Endodermal cell (in vitro differentiated cells): ENCODE data around the gene HTRA1. TPM values are rescaled to one million over a fixed set of nuclear protein-coding genes. Genes with fewer than 3 reads are reported as not detected.

ENCODE experiments used
- DNase-seq: peaks from one replicate; pipeline ENCODE4 v3.0.0-alpha.2; 2017
- H3K27ac ChIP-seq: 2 replicates; pipeline ENCODE4 v1.5.1; 2013; ENCODE audit warnings: mild to moderate bottlenecking, low read depth, low read length, moderate library complexity
- H3K27me3 ChIP-seq: 2 replicates; pipeline ENCODE4 v1.6.1; 2013; ENCODE audit warnings: mild to moderate bottlenecking, low read length, moderate library complexity; ENCODE audit not compliant: insufficient read depth, control insufficient read depth, poor library complexity, severe bottlenecking
- H3K36me3 ChIP-seq: 2 replicates; pipeline ENCODE4 v1.7.0; 2013; ENCODE audit warnings: mild to moderate bottlenecking, low read length, moderate library complexity; ENCODE audit not compliant: control insufficient read depth, insufficient read depth
- H3K4me1 ChIP-seq: one replicate; pipeline ENCODE4 v1.7.0; 2013; ENCODE audit warnings: low read length; ENCODE audit not compliant: control insufficient read depth, insufficient read depth
- H3K4me3 ChIP-seq: 2 replicates; pipeline ENCODE4 v1.5.1; 2013; ENCODE audit warnings: mild to moderate bottlenecking, low read length, moderate library complexity
- H3K9ac ChIP-seq: 2 replicates; pipeline ENCODE4 v1.6.1; 2013; ENCODE audit warnings: mild to moderate bottlenecking, low read length, moderate library complexity; ENCODE audit not compliant: poor library complexity, severe bottlenecking; ENCODE audit errors: extremely low read depth
- H3K9me3 ChIP-seq: 2 replicates; pipeline ENCODE4 v1.6.1; 2013; ENCODE audit warnings: mild to moderate bottlenecking, low read length, moderate library complexity; ENCODE audit not compliant: control insufficient read depth
- H3K27ac Mint-ChIP-seq: 2 replicates; pipeline ENCODE4 v1.8.0; 2020; ENCODE audit warnings: mixed read lengths
- H3K27me3 Mint-ChIP-seq: 2 replicates; pipeline ENCODE4 v1.8.0; 2021; ENCODE audit warnings: mild to moderate bottlenecking, mixed read lengths; ENCODE audit not compliant: insufficient read depth
- H3K36me3 Mint-ChIP-seq: 2 replicates; pipeline ENCODE4 v1.8.0; 2020; ENCODE audit warnings: low read depth, mixed read lengths
- H3K4me1 Mint-ChIP-seq: 2 replicates; pipeline ENCODE4 v1.8.0; 2020; ENCODE audit warnings: mixed read lengths
- H3K4me3 Mint-ChIP-seq: 2 replicates; pipeline ENCODE4 v1.8.0; 2020; ENCODE audit warnings: mild to moderate bottlenecking, moderate library complexity, mixed read lengths
- H3K9me3 Mint-ChIP-seq: 2 replicates; pipeline ENCODE4 v1.8.0; 2020; ENCODE audit warnings: mild to moderate bottlenecking, mixed read lengths
- WGBS, 2 experiments: methylation state at CpG; one replicate each; pipeline versions ENCODE4 v1.1.5 to v1.1.7; 2013; ENCODE audit warnings: missing lambda C conversion rate in 2 of 2, mixed read lengths in 1 of 2; ENCODE audit not compliant: insufficient coverage in 1 of 2, insufficient read length in 1 of 2; 5-methylcytosine and 5-hydroxymethylcytosine counted together
- total RNA-seq, 2 donors: library from RNA; stranded (reverse); fragmentation: NEBNext Ultra II Directional in 1 of 2; extraction: Animal tissue kit (Norgen Biotek cat#: 25700) in 1 of 2; gene quantifications; 2 replicates in 1 of 2; 3 replicates in 1 of 2; pipeline ENCODE4 v1.2.1, GENCODE V29; 2021
- TF ChIP-seq, protein P1 (sequence below): fragments of 200-600 bp; sonication (generic); conservative IDR thresholded peaks from 2 replicates; pipeline ENCODE4 v1.5.0; 2021; ENCODE audit warnings: antibody characterized with exemption, mild to moderate bottlenecking

HTRA1 gene
- total RNA-seq, 2 donors from 2014 or later = 1.7 to 3.1 TPM

DNA sequence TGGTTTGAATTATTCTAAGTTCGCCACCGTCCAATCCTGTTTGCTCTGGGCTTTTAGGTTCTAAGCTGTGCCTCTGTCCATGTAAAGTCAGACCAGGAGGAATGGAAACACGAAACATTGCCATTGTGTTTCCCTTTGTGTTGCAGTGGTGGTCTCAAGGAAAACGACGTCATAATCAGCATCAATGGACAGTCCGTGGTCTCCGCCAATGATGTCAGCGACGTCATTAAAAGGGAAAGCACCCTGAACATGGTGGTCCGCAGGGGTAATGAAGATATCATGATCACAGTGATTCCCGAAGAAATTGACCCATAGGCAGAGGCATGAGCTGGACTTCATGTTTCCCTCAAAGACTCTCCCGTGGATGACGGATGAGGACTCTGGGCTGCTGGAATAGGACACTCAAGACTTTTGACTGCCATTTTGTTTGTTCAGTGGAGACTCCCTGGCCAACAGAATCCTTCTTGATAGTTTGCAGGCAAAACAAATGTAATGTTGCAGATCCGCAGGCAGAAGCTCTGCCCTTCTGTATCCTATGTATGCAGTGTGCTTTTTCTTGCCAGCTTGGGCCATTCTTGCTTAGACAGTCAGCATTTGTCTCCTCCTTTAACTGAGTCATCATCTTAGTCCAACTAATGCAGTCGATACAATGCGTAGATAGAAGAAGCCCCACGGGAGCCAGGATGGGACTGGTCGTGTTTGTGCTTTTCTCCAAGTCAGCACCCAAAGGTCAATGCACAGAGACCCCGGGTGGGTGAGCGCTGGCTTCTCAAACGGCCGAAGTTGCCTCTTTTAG is 52.9 kb downstream of the HTRA1 start:
- H3K4me3 ChIP-seq = no peak overlapping the region
- H3K4me1 ChIP-seq = no peaks in the 10 kb centered on the region
- Mint-ChIP-seq H3K27ac (no peak overlapping the region), H3K4me1 (peaks cover 4% of the 10 kb centered on the region), H3K4me3 (no peak overlapping the region), H3K9me3 (no peaks in the 10 kb centered on the region), H3K27me3 (peaks cover 17% of the 10 kb centered on the region), H3K36me3 (no peaks in the 10 kb centered on the region)
- no peaks in the 10 kb centered on the region for H3K9me3 ChIP-seq
- WGBS, 2 experiments = 93 to 95% methylated on average over 21 to 22 of the region's 22 CpGs
- no peak for DNase-seq
- H3K9ac ChIP-seq = no peak overlapping the region
- TF ChIP-seq, protein P1, sequence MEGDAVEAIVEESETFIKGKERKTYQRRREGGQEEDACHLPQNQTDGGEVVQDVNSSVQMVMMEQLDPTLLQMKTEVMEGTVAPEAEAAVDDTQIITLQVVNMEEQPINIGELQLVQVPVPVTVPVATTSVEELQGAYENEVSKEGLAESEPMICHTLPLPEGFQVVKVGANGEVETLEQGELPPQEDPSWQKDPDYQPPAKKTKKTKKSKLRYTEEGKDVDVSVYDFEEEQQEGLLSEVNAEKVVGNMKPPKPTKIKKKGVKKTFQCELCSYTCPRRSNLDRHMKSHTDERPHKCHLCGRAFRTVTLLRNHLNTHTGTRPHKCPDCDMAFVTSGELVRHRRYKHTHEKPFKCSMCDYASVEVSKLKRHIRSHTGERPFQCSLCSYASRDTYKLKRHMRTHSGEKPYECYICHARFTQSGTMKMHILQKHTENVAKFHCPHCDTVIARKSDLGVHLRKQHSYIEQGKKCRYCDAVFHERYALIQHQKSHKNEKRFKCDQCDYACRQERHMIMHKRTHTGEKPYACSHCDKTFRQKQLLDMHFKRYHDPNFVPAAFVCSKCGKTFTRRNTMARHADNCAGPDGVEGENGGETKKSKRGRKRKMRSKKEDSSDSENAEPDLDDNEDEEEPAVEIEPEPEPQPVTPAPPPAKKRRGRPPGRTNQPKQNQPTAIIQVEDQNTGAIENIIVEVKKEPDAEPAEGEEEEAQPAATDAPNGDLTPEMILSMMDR = no peak
- no peaks in the 10 kb centered on the region for H3K36me3 ChIP-seq
- H3K27ac ChIP-seq = no peak overlapping the region
- H3K27me3 ChIP-seq = peaks cover 6% of the 10 kb centered on the region

GRCh38 chr10:122515022-122515424 is 53.7 kb downstream of the HTRA1 start:
- H3K27ac Mint-ChIP-seq = no peak overlapping the region
- WGBS, 2 experiments = 87 to 92% methylated on average over 5 of the region's 5 CpGs
- no peak overlapping the region for H3K4me3 Mint-ChIP-seq
- H3K27ac ChIP-seq = no peak overlapping the region
- TF ChIP-seq, protein P1 = no peak
- H3K27me3 Mint-ChIP-seq = peaks cover 16% of the 10 kb centered on the region
- H3K27me3 ChIP-seq = peaks cover 6% of the 10 kb centered on the region
- no peak overlapping the region for H3K9ac ChIP-seq
- no peaks in the 10 kb centered on the region for H3K9me3 ChIP-seq
- no peaks in the 10 kb centered on the region for H3K4me1 ChIP-seq
- no peak overlapping the region for H3K4me3 ChIP-seq
- H3K36me3 Mint-ChIP-seq = no peaks in the 10 kb centered on the region
- no peaks in the 10 kb centered on the region for H3K4me1 Mint-ChIP-seq
- H3K36me3 ChIP-seq = no peaks in the 10 kb centered on the region
- H3K9me3 Mint-ChIP-seq = no peaks in the 10 kb centered on the region
- no peak for DNase-seq

GRCh38 chr10:122515588-122516231 is 54.4 kb downstream of the HTRA1 start:
- no peaks in the 10 kb centered on the region for H3K36me3 Mint-ChIP-seq
- no peaks in the 10 kb centered on the region for H3K4me1 ChIP-seq
- WGBS, 2 experiments = 92 to 95% methylated on average over 14 to 16 of the region's 16 CpGs
- no peaks in the 10 kb centered on the region for H3K4me1 Mint-ChIP-seq
- no peaks in the 10 kb centered on the region for H3K9me3 Mint-ChIP-seq
- peaks cover 6% of the 10 kb centered on the region for H3K27me3 ChIP-seq
- TF ChIP-seq, protein P1 = no peak
- peaks cover 14% of the 10 kb centered on the region for H3K27me3 Mint-ChIP-seq
- no peaks in the 10 kb centered on the region for H3K36me3 ChIP-seq
- no peak overlapping the region for H3K27ac ChIP-seq
- H3K4me3 Mint-ChIP-seq = no peak overlapping the region
- H3K9ac ChIP-seq = no peak overlapping the region
- H3K4me3 ChIP-seq = no peak overlapping the region
- H3K27ac Mint-ChIP-seq = no peak overlapping the region
- no peak for DNase-seq
- no peaks in the 10 kb centered on the region for H3K9me3 ChIP-seq
